ENCODE data around the gene GPR55.
"Not testable (repeated sequence)": the region's sequence is repeated elsewhere in the genome, so short reads cannot be mapped to it uniquely, and the experiment has no call there.

The GPR55 gene

GRCh38 chr2:230969659-230970015 is 44.6 kb upstream of the GPR55 start (continued):
- TF ChIP-seq HIC1 (tag by site-specific recombination; IDR thresholded peaks at IDR 0.05) (no peak), GLIS2 (tag by site-specific recombination; IDR thresholded peaks at IDR 0.05) (no peak), ZNF416 (tag by site-specific recombination; IDR thresholded peaks at IDR 0.05) (no peak), ZNF529 (tag by site-specific recombination; IDR thresholded peaks at IDR 0.05; ENCODE audit: insufficient replicate concordance) (no peak), ZNF239 (tag by site-specific recombination; IDR thresholded peaks at IDR 0.05) (no peak), ZNF2 (tag by site-specific recombination; IDR thresholded peaks at IDR 0.05) (no peak), ZNF768 (tag by site-specific recombination; IDR thresholded peaks at IDR 0.05) (no peak), ZNF626 (tag by site-specific recombination; IDR thresholded peaks at IDR 0.05) (no peak)

- no peaks in the 10 kb centered on the region for H3K4me1 ChIP-seq (ENCODE audit: control insufficient read depth, insufficient read depth, low read length)
- no peak overlapping the region for H3K27ac ChIP-seq (ENCODE audit: extremely low read depth, low read depth, low read length)
- H3K9me3 ChIP-seq (ENCODE audit: control insufficient read depth, insufficient read depth, low read depth, low read length): no peaks in the 10 kb centered on the region
- TF ChIP-seq KLF10 (tag by site-specific recombination; IDR thresholded peaks at IDR 0.05) (no peak), SP7 (tag by site-specific recombination; IDR thresholded peaks at IDR 0.05) (no peak), ZNF350 (tag by site-specific recombination; IDR thresholded peaks at IDR 0.05) (no peak), ZNF521 (tag by site-specific recombination; IDR thresholded peaks at IDR 0.05) (no peak), ZNF843 (tag by site-specific recombination; IDR thresholded peaks at IDR 0.05) (no peak), ZNF132 (tag by site-specific recombination; IDR thresholded peaks at IDR 0.05; ENCODE audit: borderline replicate concordance) (no peak), ZNF248 (tag by site-specific recombination; IDR thresholded peaks at IDR 0.05) (no peak), ZNF488 (tag by site-specific recombination; IDR thresholded peaks at IDR 0.05) (no peak), HOXC10 (CRISPR knock-in tag; IDR thresholded peaks at IDR 0.05) (no peak), IKZF3 (tag by site-specific recombination; IDR thresholded peaks at IDR 0.05) (no peak), ZBTB7A (tag by site-specific recombination; IDR thresholded peaks at IDR 0.05; ENCODE audit: low read depth) (no peak), SCRT2 (tag by site-specific recombination; IDR thresholded peaks at IDR 0.05) (no peak), ZNF510 (tag by site-specific recombination; IDR thresholded peaks at IDR 0.05; ENCODE audit: insufficient replicate concordance) (no peak), OVOL3 (tag by site-specific recombination; IDR thresholded peaks at IDR 0.05) (no peak), EGR2 (tag by site-specific recombination; IDR thresholded peaks at IDR 0.05; ENCODE audit: low read depth) (no peak), ZSCAN23 (tag by site-specific recombination; IDR thresholded peaks at IDR 0.05) (no peak), ZSCAN5A (tag by site-specific recombination; IDR thresholded peaks at IDR 0.05) (no peak), BCL11B (tag by site-specific recombination; IDR thresholded peaks at IDR 0.05; ENCODE audit: low read depth) (no peak)
- ChIA-PET CTCF (interaction anchor here (0.6 kb wide), 1 partner anchor 121 kb away, joined by 3 read pairs; no protein-coding TSS in a partner anchor), POLR2A (no interaction called here)
- no peaks in the 10 kb centered on the region for H3K36me3 ChIP-seq (ENCODE audit: control insufficient read depth in 2 of 2, insufficient read depth in 1 of 2, low read length in 2 of 2)
- no peak overlapping the region for H3K4me3 ChIP-seq (ENCODE audit: low read depth, low read length)
Measured at GRCh38 chr2:230968921-230969658, 44.0 kb upstream of the GPR55 start.

GRCh38 chr2:230968314-230968713 is 43.3 kb upstream of the GPR55 start:
- H3K9me3 ChIP-seq (ENCODE audit: control insufficient read depth, insufficient read depth, low read depth, low read length); H3K36me3 ChIP-seq (ENCODE audit: control insufficient read depth in 2 of 2, insufficient read depth in 1 of 2, low read length in 2 of 2); POLR2A ChIA-PET; H3K4me1 ChIP-seq (ENCODE audit: control insufficient read depth, insufficient read depth, low read length); H3K4me3 ChIP-seq (ENCODE audit: low read depth, low read length); H3K27ac ChIP-seq (ENCODE audit: extremely low read depth, low read depth, low read length): not testable (repeated sequence)
- CTCF ChIA-PET: interaction anchor here (0.5 kb wide), 1 partner anchor 42 kb away, joined by 3 read pairs; no protein-coding TSS in a partner anchor
